Activated naive CD8-positive, alpha-beta T cell treated with anti-CD3 and anti-CD28 coated beads for 36 hours (primary cell): ENCODE results near the gene SPECC1. TPM values are rescaled to one million over a fixed set of nuclear protein-coding genes. Genes with fewer than 3 reads are reported as not detected.

Source experiments
- DNase-seq: peaks from one replicate; pipeline ENCODE4 v3.0.0; 2021
- H3K27ac Mint-ChIP-seq: one replicate; pipeline ENCODE4 v1.8.0; 2022; ENCODE audit warnings: mild to moderate bottlenecking, moderate library complexity, mixed read lengths
- H3K27me3 Mint-ChIP-seq: one replicate; pipeline ENCODE4 v1.8.0; 2022; ENCODE audit warnings: mild to moderate bottlenecking, mixed read lengths
- H3K36me3 Mint-ChIP-seq: one replicate; pipeline ENCODE4 v1.8.0; 2021; ENCODE audit warnings: mild to moderate bottlenecking, mixed read lengths
- H3K4me1 Mint-ChIP-seq: one replicate; pipeline ENCODE4 v1.8.0; 2021; ENCODE audit warnings: mixed read lengths
- H3K4me3 Mint-ChIP-seq: one replicate; pipeline ENCODE4 v1.8.0; 2022; ENCODE audit warnings: mild to moderate bottlenecking, moderate library complexity, mixed read lengths
- H3K9me3 Mint-ChIP-seq: one replicate; pipeline ENCODE4 v1.8.0; 2022; ENCODE audit warnings: mixed read lengths
- total RNA-seq, 2 experiments: library from RNA; stranded (reverse); gene quantifications; one replicate each; pipeline ENCODE4 v1.2.3, GENCODE V29; 2021

Gene SPECC1
- total RNA-seq, 2 experiments from 2014 or later, result 6.6 to 7.3 TPM

- H3K27me3 Mint-ChIP-seq, result no peaks in the 10 kb centered on the region
- no peak overlapping the region for H3K27ac Mint-ChIP-seq
- peaks cover 75% of the 10 kb centered on the region for H3K4me1 Mint-ChIP-seq
- H3K36me3 Mint-ChIP-seq, result peaks cover 6% of the 10 kb centered on the region
- DNase-seq, result no peak
- peaks cover 2% of the 10 kb centered on the region for H3K9me3 Mint-ChIP-seq
- no peak overlapping the region for H3K4me3 Mint-ChIP-seq
These were observed 261.2 kb downstream of the SPECC1 start for GRCh38 chr17:20270369-20270768.

- Mint-ChIP-seq H3K36me3 (peaks cover 6% of the 10 kb centered on the region), H3K4me3 (peak overlapping the region; percentile 33), H3K27ac (peak overlapping the region; percentile 76), H3K27me3 (no peaks in the 10 kb centered on the region), H3K4me1 (peaks cover 82% of the 10 kb centered on the region), H3K9me3 (peaks cover 2% of the 10 kb centered on the region)
- DNase-seq, result no peak
These were observed 262.0 kb downstream of the SPECC1 start for GRCh38 chr17:20271011-20271610.

- H3K27ac Mint-ChIP-seq, result peak overlapping the region; percentile 77
- peak overlapping the region; percentile 9 for H3K4me3 Mint-ChIP-seq
- H3K4me1 Mint-ChIP-seq, result peaks cover 83% of the 10 kb centered on the region
- peak; percentile 33 for DNase-seq
- H3K36me3 Mint-ChIP-seq, result peaks cover 6% of the 10 kb centered on the region
- H3K27me3 Mint-ChIP-seq, result no peaks in the 10 kb centered on the region
- peaks cover 2% of the 10 kb centered on the region for H3K9me3 Mint-ChIP-seq
These were observed 264.8 kb downstream of the SPECC1 start for GRCh38 chr17:20273741-20274500.

GRCh38 chr17:20275653-20276052, 266.5 kb downstream of the SPECC1 start:
- peaks cover 6% of the 10 kb centered on the region for H3K36me3 Mint-ChIP-seq
- peaks cover 2% of the 10 kb centered on the region for H3K9me3 Mint-ChIP-seq
- peaks cover 86% of the 10 kb centered on the region for H3K4me1 Mint-ChIP-seq
- no peak for DNase-seq
- no peaks in the 10 kb centered on the region for H3K27me3 Mint-ChIP-seq
- peak overlapping the region; percentile 73 for H3K27ac Mint-ChIP-seq
- H3K4me3 Mint-ChIP-seq, result no peak overlapping the region

GRCh38 chr17:20276421-20276820, 267.3 kb downstream of the SPECC1 start:
- H3K4me3 Mint-ChIP-seq, result no peak overlapping the region
- peaks cover 6% of the 10 kb centered on the region for H3K36me3 Mint-ChIP-seq
- no peak for DNase-seq
- H3K9me3 Mint-ChIP-seq, result peaks cover 2% of the 10 kb centered on the region
- H3K27me3 Mint-ChIP-seq, result no peaks in the 10 kb centered on the region
- H3K4me1 Mint-ChIP-seq, result peaks cover 82% of the 10 kb centered on the region
- peak overlapping the region; percentile 82 for H3K27ac Mint-ChIP-seq

- Mint-ChIP-seq H3K36me3 (peaks cover 2% of the 10 kb centered on the region), H3K27ac (no peak overlapping the region), H3K4me3 (no peak overlapping the region), H3K27me3 (no peaks in the 10 kb centered on the region), H3K4me1 (peaks cover 69% of the 10 kb centered on the region), H3K9me3 (no peaks in the 10 kb centered on the region)
- DNase-seq, result no peak
These were observed 269.6 kb downstream of the SPECC1 start for GRCh38 chr17:20278805-20279204.

- H3K4me3 Mint-ChIP-seq, result no peak overlapping the region
- DNase-seq, result no peak
- peaks cover 63% of the 10 kb centered on the region for H3K4me1 Mint-ChIP-seq
- no peak overlapping the region for H3K27ac Mint-ChIP-seq
- H3K9me3 Mint-ChIP-seq, result no peaks in the 10 kb centered on the region
- H3K36me3 Mint-ChIP-seq, result peaks cover 1% of the 10 kb centered on the region
- H3K27me3 Mint-ChIP-seq, result no peaks in the 10 kb centered on the region
These were observed 270.5 kb downstream of the SPECC1 start for GRCh38 chr17:20279631-20280030.

GRCh38 chr17:20280051-20280450, 270.9 kb downstream of the SPECC1 start:
- H3K36me3 Mint-ChIP-seq, result peaks cover 1% of the 10 kb centered on the region
- H3K4me1 Mint-ChIP-seq, result peaks cover 65% of the 10 kb centered on the region
- no peak overlapping the region for H3K27ac Mint-ChIP-seq
- H3K4me3 Mint-ChIP-seq, result no peak overlapping the region
- H3K27me3 Mint-ChIP-seq, result no peaks in the 10 kb centered on the region
- no peak for DNase-seq
- H3K9me3 Mint-ChIP-seq, result no peaks in the 10 kb centered on the region

- H3K27ac Mint-ChIP-seq, result no peak overlapping the region
- DNase-seq, result peak; percentile 22
- H3K4me1 Mint-ChIP-seq, result peaks cover 57% of the 10 kb centered on the region
- no peak overlapping the region for H3K4me3 Mint-ChIP-seq
- no peaks in the 10 kb centered on the region for H3K9me3 Mint-ChIP-seq
- H3K27me3 Mint-ChIP-seq, result no peaks in the 10 kb centered on the region
- H3K36me3 Mint-ChIP-seq, result peaks cover 1% of the 10 kb centered on the region
These were observed 271.7 kb downstream of the SPECC1 start for GRCh38 chr17:20280851-20281250.

GRCh38 chr17:20281860-20282259, 272.7 kb downstream of the SPECC1 start:
- no peak for DNase-seq
- Mint-ChIP-seq H3K4me1 (peaks cover 47% of the 10 kb centered on the region), H3K9me3 (no peaks in the 10 kb centered on the region), H3K27me3 (no peaks in the 10 kb centered on the region), H3K36me3 (peaks cover 1% of the 10 kb centered on the region), H3K4me3 (no peak overlapping the region), H3K27ac (no peak overlapping the region)

- Mint-ChIP-seq H3K4me3 (no peak overlapping the region), H3K9me3 (no peaks in the 10 kb centered on the region), H3K27ac (no peak overlapping the region), H3K36me3 (peaks cover 1% of the 10 kb centered on the region), H3K4me1 (peaks cover 39% of the 10 kb centered on the region), H3K27me3 (no peaks in the 10 kb centered on the region)
- no peak for DNase-seq
These were observed 273.6 kb downstream of the SPECC1 start for GRCh38 chr17:20282526-20283308.

GRCh38 chr17:20284022-20284421, 274.9 kb downstream of the SPECC1 start:
- Mint-ChIP-seq H3K27me3 (no peaks in the 10 kb centered on the region), H3K36me3 (peaks cover 5% of the 10 kb centered on the region), H3K4me1 (peaks cover 32% of the 10 kb centered on the region), H3K4me3 (no peak overlapping the region), H3K9me3 (peaks cover 4% of the 10 kb centered on the region), H3K27ac (no peak overlapping the region)
- DNase-seq, result no peak

- Mint-ChIP-seq H3K36me3 (peaks cover 5% of the 10 kb centered on the region), H3K4me3 (no peak overlapping the region), H3K9me3 (peaks cover 4% of the 10 kb centered on the region), H3K27me3 (no peaks in the 10 kb centered on the region), H3K4me1 (peaks cover 29% of the 10 kb centered on the region), H3K27ac (no peak overlapping the region)
- DNase-seq, result no peak
These were observed 275.6 kb downstream of the SPECC1 start for GRCh38 chr17:20284570-20285295.

GRCh38 chr17:20289984-20290383, 280.8 kb downstream of the SPECC1 start:
- peaks cover 4% of the 10 kb centered on the region for H3K4me1 Mint-ChIP-seq
- no peak for DNase-seq
- peak overlapping the region; percentile 25 for H3K27ac Mint-ChIP-seq
- no peak overlapping the region for H3K4me3 Mint-ChIP-seq
- H3K36me3 Mint-ChIP-seq, result peaks cover 4% of the 10 kb centered on the region
- H3K27me3 Mint-ChIP-seq, result no peaks in the 10 kb centered on the region
- peaks cover 4% of the 10 kb centered on the region for H3K9me3 Mint-ChIP-seq

GRCh38 chr17:20291853-20292252, 282.7 kb downstream of the SPECC1 start:
- Mint-ChIP-seq H3K4me3 (no peak overlapping the region), H3K9me3 (peaks cover 4% of the 10 kb centered on the region), H3K27me3 (no peaks in the 10 kb centered on the region), H3K27ac (no peak overlapping the region), H3K36me3 (peaks cover 4% of the 10 kb centered on the region), H3K4me1 (peaks cover 3% of the 10 kb centered on the region)
- DNase-seq, result no peak
